ENCODE data around the gene NRCAM. TPM values are rescaled to one million over a fixed set of nuclear protein-coding genes. Genes with fewer than 3 reads are reported as not detected.

Gene NRCAM
- total RNA-seq, 1 donor from 2014 or later, result 9.3 TPM

GRCh38 chr7:108460964-108461363 lies 4.7 kb upstream of the NRCAM start:
- Histone ChIP-seq H3K27me3 (ENCODE audit: insufficient read depth, low read length) (peaks cover 19% of the 10 kb centered on the region), H3K9me3 (ENCODE audit: insufficient read depth, low read depth, low read length) (no peaks in the 10 kb centered on the region), H3K4me3 (ENCODE audit: insufficient read depth, low read depth, low read length) (no peak overlapping the region), H3K9ac (ENCODE audit: low read length) (no peak overlapping the region), H3K36me3 (ENCODE audit: insufficient read depth, low read length) (no peaks in the 10 kb centered on the region), H3K4me2 (ENCODE audit: low read length) (no peak overlapping the region), H3K79me2 (ENCODE audit: insufficient read depth, low read length) (no peaks in the 10 kb centered on the region), H3K27ac (ENCODE audit: low read depth, low read length) (no peak overlapping the region), H4K20me1 (ENCODE audit: insufficient read depth, low read length) (no peaks in the 10 kb centered on the region), H3K4me1 (ENCODE audit: insufficient read depth, low read length) (no peaks in the 10 kb centered on the region), H2AFZ (ENCODE audit: low read depth, low read length) (no peak overlapping the region)
- Mint-ChIP-seq H3K36me3 (ENCODE audit: low read depth, unreplicated experiment) (no peaks in the 10 kb centered on the region), H3K9me3 (ENCODE audit: unreplicated experiment) (no peaks in the 10 kb centered on the region), H3K4me3 (ENCODE audit: unreplicated experiment) (no peak overlapping the region), H3K4me1 (ENCODE audit: low read depth, unreplicated experiment) (peaks cover 6% of the 10 kb centered on the region), H3K27ac (ENCODE audit: unreplicated experiment) (no peak overlapping the region), H3K27me3 (ENCODE audit: low read depth, unreplicated experiment) (peaks cover 17% of the 10 kb centered on the region)
- DNase-seq (ENCODE audit: low read depth) (peak; percentile 16), FAIRE-seq (no peak)
- TF ChIP-seq CTCF (IDR thresholded peaks at IDR 0.05; ENCODE audit: insufficient read depth, low read depth, low read length), result no peak
- no peak for TF ChIP-seq EZH2 (IDR thresholded peaks at IDR 0.05; ENCODE audit: insufficient read depth, low read length)

- Histone ChIP-seq H3K27me3 (ENCODE audit: insufficient read depth, low read length) (peaks cover 19% of the 10 kb centered on the region), H3K27ac (ENCODE audit: low read depth, low read length) (no peak overlapping the region), H3K36me3 (ENCODE audit: insufficient read depth, low read length) (no peaks in the 10 kb centered on the region), H3K4me1 (ENCODE audit: insufficient read depth, low read length) (no peaks in the 10 kb centered on the region), H2AFZ (ENCODE audit: low read depth, low read length) (no peak overlapping the region), H3K4me2 (ENCODE audit: low read length) (no peak overlapping the region), H3K79me2 (ENCODE audit: insufficient read depth, low read length) (no peaks in the 10 kb centered on the region), H3K9ac (ENCODE audit: low read length) (no peak overlapping the region), H3K9me3 (ENCODE audit: insufficient read depth, low read depth, low read length) (no peaks in the 10 kb centered on the region), H4K20me1 (ENCODE audit: insufficient read depth, low read length) (no peaks in the 10 kb centered on the region), H3K4me3 (ENCODE audit: insufficient read depth, low read depth, low read length) (no peak overlapping the region)
- Mint-ChIP-seq H3K4me1 (ENCODE audit: low read depth, unreplicated experiment) (peaks cover 6% of the 10 kb centered on the region), H3K27me3 (ENCODE audit: low read depth, unreplicated experiment) (peaks cover 17% of the 10 kb centered on the region), H3K27ac (ENCODE audit: unreplicated experiment) (no peak overlapping the region), H3K36me3 (ENCODE audit: low read depth, unreplicated experiment) (no peaks in the 10 kb centered on the region), H3K4me3 (ENCODE audit: unreplicated experiment) (no peak overlapping the region), H3K9me3 (ENCODE audit: unreplicated experiment) (no peaks in the 10 kb centered on the region)
- TF ChIP-seq EZH2 (IDR thresholded peaks at IDR 0.05; ENCODE audit: insufficient read depth, low read length) (no peak), CTCF (IDR thresholded peaks at IDR 0.05; ENCODE audit: insufficient read depth, low read depth, low read length) (peak; percentile 56)
- FAIRE-seq (no peak), DNase-seq (ENCODE audit: low read depth) (peak; percentile 8)
Measured at GRCh38 chr7:108459922-108460551, 3.8 kb upstream of the NRCAM start.

GRCh38 chr7:108457871-108458270 lies 1.6 kb upstream of the NRCAM start:
- Mint-ChIP-seq H3K4me3 (ENCODE audit: unreplicated experiment) (peak overlapping the region; percentile 18), H3K4me1 (ENCODE audit: low read depth, unreplicated experiment) (peaks cover 6% of the 10 kb centered on the region), H3K27ac (ENCODE audit: unreplicated experiment) (no peak overlapping the region), H3K36me3 (ENCODE audit: low read depth, unreplicated experiment) (no peaks in the 10 kb centered on the region), H3K9me3 (ENCODE audit: unreplicated experiment) (no peaks in the 10 kb centered on the region), H3K27me3 (ENCODE audit: low read depth, unreplicated experiment) (peaks cover 20% of the 10 kb centered on the region)
- Histone ChIP-seq H3K9ac (ENCODE audit: low read length) (no peak overlapping the region), H3K36me3 (ENCODE audit: insufficient read depth, low read length) (no peaks in the 10 kb centered on the region), H3K4me1 (ENCODE audit: insufficient read depth, low read length) (no peaks in the 10 kb centered on the region), H3K27ac (ENCODE audit: low read depth, low read length) (no peak overlapping the region), H3K79me2 (ENCODE audit: insufficient read depth, low read length) (peaks cover 7% of the 10 kb centered on the region), H2AFZ (ENCODE audit: low read depth, low read length) (no peak overlapping the region), H3K4me3 (ENCODE audit: insufficient read depth, low read depth, low read length) (no peak overlapping the region), H3K27me3 (ENCODE audit: insufficient read depth, low read length) (peaks cover 25% of the 10 kb centered on the region), H4K20me1 (ENCODE audit: insufficient read depth, low read length) (no peaks in the 10 kb centered on the region), H3K9me3 (ENCODE audit: insufficient read depth, low read depth, low read length) (no peaks in the 10 kb centered on the region), H3K4me2 (ENCODE audit: low read length) (no peak overlapping the region)
- DNase-seq (ENCODE audit: low read depth), result no peak
- TF ChIP-seq CTCF (IDR thresholded peaks at IDR 0.05; ENCODE audit: insufficient read depth, low read depth, low read length) (no peak), EZH2 (IDR thresholded peaks at IDR 0.05; ENCODE audit: insufficient read depth, low read length) (no peak)
- FAIRE-seq, result no peak
